PC-9 (cell line): ENCODE measurements around the gene SCNM1. TPM values are rescaled to one million over a fixed set of nuclear protein-coding genes. Genes with fewer than 3 reads are reported as not detected.
A peak's percentile ranks its signal among the peaks of the same experiment; 100 is the strongest.
"Not testable (repeated sequence)": the region's sequence is repeated elsewhere in the genome, so short reads cannot be mapped to it uniquely, and the experiment has no call there.

Experiments used
- BruUV-seq: library from RNA; stranded (reverse); fragments of 400-500 nt; replicated peaks from 2 replicates; lab custom pipeline; 2021; lab: Mats Ljungman, UMichigan
- CTCF ChIA-PET: fragments of 300-600 bp; sonication (Branson Sonifier 250); formaldehyde crosslinking; loops from one replicate; lab custom pipeline; 2022; ENCODE audit warnings: antibody characterized with exemption; lab: Charles Lee
- POLR2A ChIA-PET: fragments of 300-600 bp; sonication (Branson Sonifier 250); formaldehyde crosslinking; loops from one replicate; lab custom pipeline; 2022; ENCODE audit warnings: antibody characterized with exemption; ENCODE audit not compliant: unreplicated experiment; lab: Charles Lee
- DNase-seq, 2 experiments: peaks; one replicate each; pipeline versions ENCODE4 v3.0.0 to v3.0.0-alpha.2; 2015 to 2022; ENCODE audit warnings: mixed read lengths in 1 of 2
- H2AFZ ChIP-seq: fragments of 200-600 bp; sonication (generic); 2 replicates; pipeline ENCODE4 v1.8.1; 2017; ENCODE audit warnings: antibody characterized with exemption
- H3F3A ChIP-seq: fragments of 200-600 bp; sonication (generic); 2 replicates; pipeline ENCODE4 v1.8.1; 2017; ENCODE audit warnings: antibody characterized with exemption, mild to moderate bottlenecking, low read depth; ENCODE audit not compliant: insufficient read depth
- H3K27ac ChIP-seq: fragments of 200-600 bp; sonication (generic); 2 replicates; pipeline ENCODE4 v1.6.1; 2016; ENCODE audit warnings: mixed run types
- H3K27me3 ChIP-seq: fragments of 200-600 bp; sonication (generic); 2 replicates; pipeline ENCODE4 v1.6.1; 2016; ENCODE audit warnings: low read depth, mixed run types; ENCODE audit not compliant: insufficient read depth
- H3K36me3 ChIP-seq: fragments of 200-600 bp; sonication (generic); 2 replicates; pipeline ENCODE4 v1.6.1; 2016; ENCODE audit warnings: low read depth, mixed run types
- H3K4me1 ChIP-seq: fragments of 200-600 bp; sonication (generic); replicated peaks from 2 replicates; pipeline ENCODE4 v1.6.1; 2016; ENCODE audit warnings: mixed run types; ENCODE audit not compliant: insufficient read depth
- H3K4me2 ChIP-seq: fragments of 200-600 bp; sonication (generic); 2 replicates; pipeline ENCODE4 v1.6.1; 2017; ENCODE audit warnings: mixed run types
- H3K4me3 ChIP-seq: fragments of 200-600 bp; sonication (generic); 2 replicates; pipeline ENCODE4 v1.6.1; 2016; ENCODE audit warnings: mixed run types
- H3K79me2 ChIP-seq: fragments of 200-600 bp; sonication (generic); 2 replicates; pipeline ENCODE4 v1.6.1; 2017; ENCODE audit warnings: low read depth, mixed run types
- H3K9me2 ChIP-seq: fragments of 200-600 bp; sonication (generic); 2 replicates; pipeline ENCODE4 v1.8.1; 2017; ENCODE audit warnings: mild to moderate bottlenecking; ENCODE audit not compliant: insufficient read depth
- H3K9me3 ChIP-seq: fragments of 200-600 bp; sonication (generic); 2 replicates; pipeline ENCODE4 v1.8.1; 2016; ENCODE audit warnings: low read depth; ENCODE audit not compliant: insufficient read depth
- H4K20me1 ChIP-seq: fragments of 200-600 bp; sonication (generic); 2 replicates; pipeline ENCODE4 v1.8.1; 2017; ENCODE audit not compliant: insufficient read depth
- CTCF ChIP-seq: fragments of 200-600 bp; sonication (generic); conservative IDR thresholded peaks from 2 replicates; pipeline ENCODE4 v1.6.1; 2017; ENCODE audit warnings: mixed run types, antibody characterized with exemption, mild to moderate bottlenecking, moderate library complexity
- EZH2 ChIP-seq: fragments of 200-600 bp; sonication (generic); IDR thresholded peaks from 2 replicates; pipeline ENCODE4 v1.8.0; 2017; ENCODE audit warnings: antibody characterized with exemption, low read depth
- intact Hi-C: fragments of 100-400 bp; cut with micrococcal nuclease; formaldehyde crosslinking; loops from one replicate; pipeline ENCODE4 v1.10.0; 2022; ENCODE audit not compliant: unreplicated experiment
- total RNA-seq: library from RNA; stranded (reverse); gene quantifications from 2 replicates; pipeline ENCODE4 v1.2.3, GENCODE V29; 2021

The SCNM1 gene
- total RNA-seq, 1 experiment from 2014 or later: 47.7 TPM

GRCh38 chr1:151193856-151194255, 27.9 kb downstream of the SCNM1 start:
- no peaks in the 10 kb centered on the region for H3K27me3 ChIP-seq
- no TSS peak for BruUV-seq
- H3F3A ChIP-seq: peaks cover 59% of the 10 kb centered on the region
- H3K9me3 ChIP-seq: no peaks in the 10 kb centered on the region
- ChIA-PET POLR2A (no interaction called here), CTCF (interaction anchor here (0.6 kb wide), 1 partner anchor 108 kb away, joined by 3 read pairs; no protein-coding TSS in a partner anchor)
- H4K20me1 ChIP-seq: no peaks in the 10 kb centered on the region
- H3K4me2 ChIP-seq: peak overlapping the region; percentile 97
- no peak for DNase-seq
- intact Hi-C loops: loop anchor here (2.0 to 10.0 kb wide), 3 partner anchors 351 to 841 kb away; partner anchors contain the start of genes S100A10, S100A11 and TUFT1
- peak overlapping the region; percentile 93 for H3K27ac ChIP-seq
- H2AFZ ChIP-seq: no peak overlapping the region
- peaks cover 25% of the 10 kb centered on the region for H3K79me2 ChIP-seq
- no peak for TF ChIP-seq CTCF
- H3K9me2 ChIP-seq: no peaks in the 10 kb centered on the region
- H3K4me1 ChIP-seq: peaks cover 27% of the 10 kb centered on the region
- H3K36me3 ChIP-seq: no peaks in the 10 kb centered on the region
- H3K4me3 ChIP-seq: peak overlapping the region; percentile 85; the same call in 1 of the 2 replicates

- POLR2A ChIA-PET: interaction anchor here (0.6 to 0.7 kb wide), 6 partner anchors 50 to 1008 kb away, joined by 3 to 26 read pairs (median 12); partner anchors contain the start of gene S100A11
- H3F3A ChIP-seq: peaks cover 59% of the 10 kb centered on the region
- peak overlapping the region; percentile 97 for H3K4me2 ChIP-seq
- H3K4me3 ChIP-seq: peak overlapping the region; percentile 85
- intact Hi-C loops: loop anchor here (2.0 to 10.0 kb wide), 5 partner anchors 147 to 840 kb away; partner anchors contain the start of genes CGN, S100A10, S100A11 and TUFT1
- not testable (repeated sequence) for H4K20me1 ChIP-seq, BruUV-seq, H3K9me2 ChIP-seq, H3K36me3 ChIP-seq, H3K27me3 ChIP-seq, H3K9me3 ChIP-seq
- peaks cover 27% of the 10 kb centered on the region for H3K4me1 ChIP-seq
- peaks cover 27% of the 10 kb centered on the region for H3K79me2 ChIP-seq
- CTCF ChIA-PET: interaction anchor here (0.6 to 3.0 kb wide), 4 partner anchors 41 to 146 kb away, joined by 3 to 8 read pairs (median 4); no protein-coding TSS in a partner anchor
- H3K27ac ChIP-seq: peak overlapping the region; percentile 93
- peak; percentile 91 to 94 for DNase-seq
- H2AFZ ChIP-seq: peak overlapping the region; percentile 80
These were observed 29.1 kb downstream of the SCNM1 start for GRCh38 chr1:151194894-151195594.

GRCh38 chr1:151196292-151196800, 30.4 kb downstream of the SCNM1 start:
- Histone ChIP-seq H3K9me2 (no peaks in the 10 kb centered on the region), H3K79me2 (peaks cover 40% of the 10 kb centered on the region), H3K4me3 (peak overlapping the region; percentile 85), H3K9me3 (no peaks in the 10 kb centered on the region), H3K36me3 (0 out of 2 replicates have a peak, but pooled peaks cover under 1% of the 10 kb centered on the region), H3F3A (peaks cover 54% of the 10 kb centered on the region), H2AFZ (peak overlapping the region; percentile 77), H3K4me2 (peak overlapping the region; percentile 97), H3K27ac (peak overlapping the region; percentile 93), H3K4me1 (peaks cover 31% of the 10 kb centered on the region), H3K27me3 (no peaks in the 10 kb centered on the region), H4K20me1 (peaks cover 18% of the 10 kb centered on the region)
- peak; percentile 65 for TF ChIP-seq CTCF
- TF ChIP-seq EZH2: no peak
- intact Hi-C loops: loop anchor here (2.0 to 10.0 kb wide), 5 partner anchors 146 to 838 kb away; partner anchors contain the start of genes CGN, S100A11 and TUFT1
- TSS peak; percentile 29 for BruUV-seq
- ChIA-PET CTCF (interaction anchor here (0.7 to 3.0 kb wide), 2 partner anchors 56 to 968 kb away, joined by 4 to 8 read pairs; no protein-coding TSS in a partner anchor), POLR2A (no interaction called here)
- DNase-seq: peak; percentile 72 to 81
